ENCODE data around the gene GZMA. TPM values are rescaled to one million over a fixed set of nuclear protein-coding genes. Genes with fewer than 3 reads are reported as not detected.
"Not testable (repeated sequence)": the region's sequence is repeated elsewhere in the genome, so short reads cannot be mapped to it uniquely, and the experiment has no call there.

GZMA gene
- total RNA-seq, 1 donor from 2014 or later = 1.2 TPM

- DNase-seq (ENCODE audit: extremely low spot score in 2 of 2) = no peak
- TF ChIP-seq POLR2AphosphoS5 (IDR thresholded peaks at IDR 0.05; ENCODE audit: insufficient read depth in 1 of 2, low read depth in 1 of 2) = no peak
- no peak for TF ChIP-seq POLR2A (IDR thresholded peaks at IDR 0.05)
- no peak for TF ChIP-seq CTCF (IDR thresholded peaks at IDR 0.05)
- intact Hi-C loops (cut with DNase I) = no loop called here
- no peaks in the 10 kb centered on the region for H3K9me3 ChIP-seq
- no peaks in the 10 kb centered on the region for H3K27me3 ChIP-seq
- no peaks in the 10 kb centered on the region for H3K4me1 ChIP-seq
- no peak overlapping the region for H3K4me3 ChIP-seq
- H3K27ac ChIP-seq = no peak overlapping the region
- no peaks in the 10 kb centered on the region for H3K36me3 ChIP-seq
Observed at GRCh38 chr5:55073211-55073610, 29.2 kb upstream of the GZMA start.

- H3K4me3 ChIP-seq = no peak overlapping the region
Observed at GRCh38 chr5:55081541-55081940, 20.9 kb upstream of the GZMA start.

GRCh38 chr5:55089301-55089700 lies 13.1 kb upstream of the GZMA start:
- intact Hi-C loops (cut with DNase I); H3K27ac ChIP-seq; H3K36me3 ChIP-seq; H3K4me3 ChIP-seq; H3K27me3 ChIP-seq; H3K4me1 ChIP-seq; DNase-seq (ENCODE audit: extremely low spot score in 2 of 2); H3K9me3 ChIP-seq: not testable (repeated sequence)

More at GRCh38 chr5:55081541-55081940, 20.9 kb upstream of the GZMA start:
- no peaks in the 10 kb centered on the region for H3K36me3 ChIP-seq
- no peaks in the 10 kb centered on the region for H3K27me3 ChIP-seq
- no peak overlapping the region for H3K27ac ChIP-seq
- no peaks in the 10 kb centered on the region for H3K9me3 ChIP-seq
- H3K4me1 ChIP-seq = no peaks in the 10 kb centered on the region
- DNase-seq (ENCODE audit: extremely low spot score in 2 of 2) = no peak
- TF ChIP-seq POLR2A (IDR thresholded peaks at IDR 0.05) (no peak), CTCF (IDR thresholded peaks at IDR 0.05) (no peak), POLR2AphosphoS5 (IDR thresholded peaks at IDR 0.05; ENCODE audit: insufficient read depth in 1 of 2, low read depth in 1 of 2) (no peak)
- intact Hi-C loops (cut with DNase I) = no loop called here

GRCh38 chr5:55091011-55091410 lies 11.4 kb upstream of the GZMA start:
- H3K36me3 ChIP-seq; H3K27ac ChIP-seq; H3K9me3 ChIP-seq; DNase-seq (ENCODE audit: extremely low spot score in 2 of 2); H3K4me3 ChIP-seq; intact Hi-C loops (cut with DNase I); H3K4me1 ChIP-seq; H3K27me3 ChIP-seq: not testable (repeated sequence)

GRCh38 chr5:55096182-55096581 lies 6.3 kb upstream of the GZMA start:
- TF ChIP-seq POLR2A (IDR thresholded peaks at IDR 0.05) = no peak
- no peak for TF ChIP-seq POLR2AphosphoS5 (IDR thresholded peaks at IDR 0.05; ENCODE audit: insufficient read depth in 1 of 2, low read depth in 1 of 2)
- TF ChIP-seq CTCF (IDR thresholded peaks at IDR 0.05) = no peak
- DNase-seq (ENCODE audit: extremely low spot score in 2 of 2) = no peak

GRCh38 chr5:55096861-55097260 lies 5.6 kb upstream of the GZMA start:
- H3K27ac ChIP-seq = no peak overlapping the region
- H3K9me3 ChIP-seq = no peaks in the 10 kb centered on the region
- TF ChIP-seq POLR2A (IDR thresholded peaks at IDR 0.05) (no peak), POLR2AphosphoS5 (IDR thresholded peaks at IDR 0.05; ENCODE audit: insufficient read depth in 1 of 2, low read depth in 1 of 2) (no peak), CTCF (IDR thresholded peaks at IDR 0.05) (no peak)
- H3K4me3 ChIP-seq = no peak overlapping the region
- no peaks in the 10 kb centered on the region for H3K27me3 ChIP-seq
- H3K4me1 ChIP-seq = no peaks in the 10 kb centered on the region
- DNase-seq (ENCODE audit: extremely low spot score in 2 of 2) = no peak
- intact Hi-C loops (cut with DNase I) = no loop called here
- no peaks in the 10 kb centered on the region for H3K36me3 ChIP-seq

More at GRCh38 chr5:55096182-55096581, 6.3 kb upstream of the GZMA start:
- H3K27me3 ChIP-seq = no peaks in the 10 kb centered on the region
- no peaks in the 10 kb centered on the region for H3K36me3 ChIP-seq
- H3K4me3 ChIP-seq = no peak overlapping the region
- no peaks in the 10 kb centered on the region for H3K4me1 ChIP-seq
- H3K9me3 ChIP-seq = no peaks in the 10 kb centered on the region
- no peak overlapping the region for H3K27ac ChIP-seq
- intact Hi-C loops (cut with DNase I) = no loop called here

- H3K9me3 ChIP-seq; DNase-seq (ENCODE audit: extremely low spot score in 2 of 2); H3K4me1 ChIP-seq; H3K27me3 ChIP-seq; H3K4me3 ChIP-seq; H3K36me3 ChIP-seq; H3K27ac ChIP-seq; intact Hi-C loops (cut with DNase I): not testable (repeated sequence)
Observed at GRCh38 chr5:55101148-55101547, 1.3 kb upstream of the GZMA start.
